Measurements from ENCODE around the gene HDAC4. TPM values are rescaled to one million over a fixed set of nuclear protein-coding genes. Genes with fewer than 3 reads are reported as not detected.

HDAC4 gene
- 10.7 and 11.7 TPM in 2 replicates for total RNA-seq

DNA sequence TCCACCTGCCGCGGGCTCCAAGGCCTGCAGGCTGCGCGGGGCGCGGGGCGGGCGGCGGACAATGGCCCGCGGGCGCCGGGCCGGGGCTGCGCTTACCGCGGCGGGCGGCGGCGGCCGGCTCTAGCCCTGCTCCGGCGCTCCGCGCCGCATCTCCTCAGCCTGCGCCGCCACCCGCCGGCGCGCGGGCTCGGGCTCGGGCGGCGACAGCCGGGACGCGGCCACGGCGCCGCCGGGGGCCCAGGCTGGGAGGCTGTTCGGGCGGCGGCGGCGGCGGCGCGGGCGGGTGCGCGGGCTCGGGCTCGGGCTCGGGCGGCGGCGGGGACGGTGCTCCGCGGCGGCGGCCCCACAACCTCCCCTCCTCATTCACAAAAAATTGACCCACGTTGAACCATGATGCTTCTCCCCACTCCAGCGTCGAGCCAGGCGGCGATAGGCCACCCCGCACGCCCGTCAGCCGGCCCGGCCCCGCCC lies at the start of gene HDAC4:
HDAC4 (minus strand) TSS at position 425 of the 471 bp plus-strand sequence. CDS start 48,321 bp downstream, outside the sequence.

